CD4-positive, CD25-positive, alpha-beta regulatory T cell (primary cell): Measurements from ENCODE around the gene CERCAM. TPM values are rescaled to one million over a fixed set of nuclear protein-coding genes. Genes with fewer than 3 reads are reported as not detected.

Experiments used
- ATAC-seq, 2 donors: fragments of 150-1000 bp; cut with Tn5 transposase; one replicate each; pipeline ENCODE4 v1.10.0; 2021; ENCODE audit warnings: low read depth in 2 of 2, moderate number of reproducible peaks in 2 of 2, moderate library complexity in 1 of 2
- DNase-seq, 3 donors: peaks; one replicate each; pipeline versions ENCODE4 v3.0.0 to v3.0.0-alpha.2; 2012 to 2022; ENCODE audit warnings: mixed read lengths in 1 of 3
- H3K27ac ChIP-seq: one replicate; pipeline ENCODE4 v1.7.0; 2013; ENCODE audit warnings: mild to moderate bottlenecking, low read length; ENCODE audit not compliant: insufficient read depth, poor library complexity, severe bottlenecking
- H3K27me3 ChIP-seq: one replicate; pipeline ENCODE4 v1.7.0; 2013; ENCODE audit warnings: low read length; ENCODE audit not compliant: control insufficient read depth, insufficient read depth
- H3K36me3 ChIP-seq: one replicate; pipeline ENCODE4 v1.7.0; 2013; ENCODE audit warnings: mild to moderate bottlenecking, low read length, moderate library complexity; ENCODE audit not compliant: control insufficient read depth, insufficient read depth
- H3K4me1 ChIP-seq: 2 replicates; pipeline ENCODE4 v1.7.0; 2013; ENCODE audit warnings: mild to moderate bottlenecking, low read length; ENCODE audit not compliant: insufficient read depth, control insufficient read depth, poor library complexity, severe bottlenecking
- H3K4me3 ChIP-seq: one replicate; pipeline ENCODE4 v1.7.0; 2013; ENCODE audit warnings: low read depth, mild to moderate bottlenecking, low read length, moderate library complexity
- H3K9me3 ChIP-seq, 2 experiments: 1 replicate in 1 of 2; 2 replicates in 1 of 2; pipeline ENCODE4 v1.7.0; 2013; ENCODE audit warnings: low read length in 2 of 2, mild to moderate bottlenecking in 1 of 2, moderate library complexity in 1 of 2; ENCODE audit not compliant: control insufficient read depth in 2 of 2
- H3K27ac Mint-ChIP-seq, 3 donors: one replicate each; pipeline ENCODE4 v1.8.0; 2020 to 2022; ENCODE audit warnings: mild to moderate bottlenecking in 3 of 3, mixed read lengths in 3 of 3, moderate library complexity in 2 of 3
- H3K27me3 Mint-ChIP-seq: one replicate; pipeline ENCODE4 v1.8.0; 2022; ENCODE audit warnings: mild to moderate bottlenecking, mixed read lengths
- H3K36me3 Mint-ChIP-seq: one replicate; pipeline ENCODE4 v1.8.0; 2020; ENCODE audit warnings: mixed read lengths
- H3K4me1 Mint-ChIP-seq, 4 donors: one replicate each; pipeline ENCODE4 v1.8.0; 2020 to 2022; ENCODE audit warnings: mixed read lengths in 4 of 4, mild to moderate bottlenecking in 1 of 4
- H3K4me3 Mint-ChIP-seq, 4 donors: one replicate each; pipeline ENCODE4 v1.8.0; 2020 to 2022; ENCODE audit warnings: mild to moderate bottlenecking in 4 of 4, mixed read lengths in 4 of 4, moderate library complexity in 3 of 4
- H3K9me3 Mint-ChIP-seq, 7 donors: one replicate each; pipeline ENCODE4 v1.8.0; 2020 to 2022; ENCODE audit warnings: mixed read lengths in 7 of 7, mild to moderate bottlenecking in 3 of 7, moderate library complexity in 2 of 7
- polyA plus RNA-seq, 4 donors: library from polyadenylated mRNA; unstranded; fragments of 300-500 nt; fragmentation: Illumina TruSeq; gene quantifications; one replicate each; pipeline ENCODE4 v1.2.3, GENCODE V29; 2021
- total RNA-seq: library from RNA; stranded (reverse); gene quantifications from one replicate; pipeline ENCODE4 v1.2.3, GENCODE V29; 2022

The CERCAM gene
- total and polyA plus RNA-seq, 5 donors from 2014 or later: 0.12 TPM; not detected in 4

GRCh38 chr9:128390150-128390812, 30.4 kb upstream of the CERCAM start:
- no peak overlapping the region for H3K4me3 Mint-ChIP-seq
- H3K36me3 Mint-ChIP-seq: peaks cover 28% of the 10 kb centered on the region
- H3K4me1 Mint-ChIP-seq: no peaks in the 10 kb centered on the region

DNA sequence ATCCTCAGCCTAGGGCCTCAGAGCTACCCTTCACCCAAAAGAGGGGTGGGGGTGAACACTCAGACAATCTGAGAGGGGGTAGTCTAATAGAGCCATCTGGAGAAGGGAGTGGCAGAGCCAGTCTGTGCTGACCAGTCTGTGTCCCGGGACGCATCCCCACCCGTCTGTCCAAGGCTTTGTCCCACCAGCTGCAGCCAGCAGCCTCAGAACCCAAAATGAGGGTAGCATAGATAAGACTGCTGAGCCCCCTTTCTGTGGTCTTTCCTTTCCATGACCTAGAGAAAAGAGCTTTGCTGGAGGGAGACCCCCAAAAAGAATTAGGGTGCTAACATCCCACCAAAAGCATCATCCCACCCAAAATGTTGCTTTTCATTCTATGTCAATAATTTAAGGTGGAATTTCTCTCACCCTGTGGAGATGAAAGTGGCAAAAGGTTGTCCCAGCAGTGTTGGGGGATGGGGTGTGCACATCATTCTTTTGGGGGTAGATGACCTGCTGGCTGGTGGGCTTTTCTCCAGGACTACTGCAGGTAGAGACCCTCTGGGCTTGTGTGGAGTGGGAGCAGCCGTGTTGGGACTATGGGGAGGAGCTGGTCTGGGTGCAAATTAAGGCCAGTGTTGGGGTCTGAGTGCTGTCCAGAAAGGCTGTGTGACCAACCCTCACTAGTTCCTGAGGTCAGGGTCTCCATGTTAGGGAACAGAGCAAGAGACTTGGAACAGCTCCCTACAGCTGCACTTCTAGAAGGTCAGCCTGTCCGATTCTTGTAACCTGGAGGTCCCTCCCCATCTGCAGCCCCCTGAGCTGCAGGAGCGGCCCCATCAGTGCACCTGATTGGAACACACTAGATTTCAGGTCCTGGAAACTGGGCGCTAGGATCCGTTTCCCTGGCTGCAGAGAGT, 29.6 kb upstream of the CERCAM start:
- Mint-ChIP-seq H3K27me3 (peaks cover 9% of the 10 kb centered on the region), H3K4me1 (no peaks in the 10 kb centered on the region), H3K36me3 (peaks cover 28% of the 10 kb centered on the region), H3K4me3 (no peak overlapping the region), H3K9me3 (peaks cover 0 to 1% (median 0%) of the 10 kb centered on the region in 7 donors), H3K27ac (no peak overlapping the region)
- H3K4me3 ChIP-seq: no peak overlapping the region
- H3K9me3 ChIP-seq: no peaks in the 10 kb centered on the region
- no peak for DNase-seq
- no peak overlapping the region for H3K27ac ChIP-seq
- H3K4me1 ChIP-seq: no peaks in the 10 kb centered on the region
- ATAC-seq: no peak
- H3K27me3 ChIP-seq: no peaks in the 10 kb centered on the region
- H3K36me3 ChIP-seq: peaks cover 54% of the 10 kb centered on the region

More at GRCh38 chr9:128390150-128390812, 30.4 kb upstream of the CERCAM start:
- H3K27me3 ChIP-seq: no peaks in the 10 kb centered on the region
- no peaks in the 10 kb centered on the region for H3K4me1 ChIP-seq
- H3K27ac Mint-ChIP-seq: no peak overlapping the region
- ATAC-seq: no peak
- DNase-seq: no peak
- H3K27ac ChIP-seq: no peak overlapping the region
- H3K36me3 ChIP-seq: peaks cover 54% of the 10 kb centered on the region
- H3K9me3 Mint-ChIP-seq: peaks cover 0 to 1% (median 0%) of the 10 kb centered on the region in 7 donors
- H3K27me3 Mint-ChIP-seq: peaks cover 9% of the 10 kb centered on the region
- H3K9me3 ChIP-seq: no peaks in the 10 kb centered on the region
- no peak overlapping the region for H3K4me3 ChIP-seq

DNA sequence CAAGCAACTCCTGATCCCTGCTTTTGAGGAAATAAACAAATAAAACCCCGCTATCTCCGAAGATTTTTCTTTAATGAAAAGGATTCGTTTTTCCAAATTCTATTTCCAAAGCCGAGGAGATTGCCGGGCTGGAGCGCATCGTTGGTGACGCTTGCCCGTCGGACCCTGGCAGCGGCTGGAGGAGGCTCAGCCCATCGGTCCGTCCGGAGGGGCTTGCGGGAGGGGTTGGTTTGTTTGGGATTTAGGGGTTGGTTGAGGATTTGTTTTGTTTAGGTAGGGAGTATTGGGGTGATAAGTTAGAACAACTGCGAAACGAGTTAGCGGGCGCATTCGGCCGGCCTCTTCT, 28.7 kb upstream of the CERCAM start:
- H3K9me3 Mint-ChIP-seq: peaks cover 0 to 1% (median 0%) of the 10 kb centered on the region in 7 donors
- DNase-seq: no peak
- H3K27me3 Mint-ChIP-seq: peaks cover 12% of the 10 kb centered on the region
- ATAC-seq: no peak
- no peaks in the 10 kb centered on the region for H3K4me1 ChIP-seq
- H3K4me1 Mint-ChIP-seq: peaks cover 0 to 2% (median 2%) of the 10 kb centered on the region in 4 donors
- H3K27ac ChIP-seq: no peak overlapping the region
- H3K36me3 ChIP-seq: peaks cover 46% of the 10 kb centered on the region
- no peak overlapping the region for H3K4me3 Mint-ChIP-seq
- no peaks in the 10 kb centered on the region for H3K27me3 ChIP-seq
- no peak overlapping the region for H3K27ac Mint-ChIP-seq
- H3K36me3 Mint-ChIP-seq: peaks cover 28% of the 10 kb centered on the region
- H3K4me3 ChIP-seq: no peak overlapping the region
- H3K9me3 ChIP-seq: no peaks in the 10 kb centered on the region

GRCh38 chr9:128392302-128393144, 28.1 kb upstream of the CERCAM start:
- H3K27ac Mint-ChIP-seq: no peak overlapping the region
- no peak overlapping the region for H3K4me3 Mint-ChIP-seq

DNA sequence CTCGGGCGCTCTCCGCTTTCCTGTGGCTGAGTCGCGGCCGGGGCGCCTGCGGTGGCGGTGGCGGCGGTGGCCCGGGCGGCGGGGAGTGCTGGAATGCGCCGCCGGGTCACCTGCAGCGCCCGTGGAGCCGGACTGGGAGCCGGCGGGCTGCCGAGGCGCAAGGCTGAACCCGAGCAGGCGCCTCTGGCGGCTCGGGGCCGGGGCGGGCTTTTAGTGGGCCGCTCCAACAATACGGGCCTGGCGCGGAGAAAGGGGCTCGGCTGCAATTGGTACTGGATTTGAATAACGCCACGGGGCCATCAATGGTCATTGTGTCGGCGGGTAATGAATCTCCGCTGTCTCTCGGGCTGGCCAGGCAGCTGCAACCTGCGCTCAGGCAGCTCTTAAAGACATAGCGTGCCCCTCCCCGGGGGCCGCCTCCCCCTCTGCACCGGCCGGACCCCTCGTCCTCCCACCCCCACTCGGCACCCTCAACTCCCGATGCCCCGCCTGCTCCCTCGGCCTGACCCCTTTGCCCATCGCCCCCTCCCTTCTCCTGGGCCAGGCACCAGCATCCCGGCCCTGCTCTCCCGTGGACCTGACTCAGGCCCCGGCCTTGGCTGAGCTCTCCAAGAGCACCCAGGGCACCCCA, 27.4 kb upstream of the CERCAM start:
- Histone ChIP-seq H3K36me3 (peaks cover 33% of the 10 kb centered on the region), H3K9me3 (no peaks in the 10 kb centered on the region), H3K4me3 (no peak overlapping the region), H3K27me3 (no peaks in the 10 kb centered on the region), H3K27ac (no peak overlapping the region), H3K4me1 (no peaks in the 10 kb centered on the region)
- no peak for ATAC-seq
- Mint-ChIP-seq H3K27me3 (peaks cover 15% of the 10 kb centered on the region), H3K4me1 (peaks cover 0 to 4% (median 4%) of the 10 kb centered on the region in 4 donors), H3K27ac (no peak overlapping the region), H3K9me3 (no peaks in the 10 kb centered on the region), H3K36me3 (peaks cover 20% of the 10 kb centered on the region), H3K4me3 (no peak overlapping the region)
- DNase-seq: no peak

More at GRCh38 chr9:128392302-128393144, 28.1 kb upstream of the CERCAM start:
- H3K27ac ChIP-seq: no peak overlapping the region
- H3K27me3 ChIP-seq: no peaks in the 10 kb centered on the region
- no peak overlapping the region for H3K4me3 ChIP-seq
- H3K4me1 Mint-ChIP-seq: peaks cover 0 to 4% (median 4%) of the 10 kb centered on the region in 4 donors
- peaks cover 25% of the 10 kb centered on the region for H3K36me3 Mint-ChIP-seq
- no peak for DNase-seq
- no peaks in the 10 kb centered on the region for H3K9me3 Mint-ChIP-seq
- H3K36me3 ChIP-seq: peaks cover 40% of the 10 kb centered on the region
- no peak for ATAC-seq
- no peaks in the 10 kb centered on the region for H3K9me3 ChIP-seq
- H3K27me3 Mint-ChIP-seq: peaks cover 15% of the 10 kb centered on the region
- H3K4me1 ChIP-seq: no peaks in the 10 kb centered on the region

DNA sequence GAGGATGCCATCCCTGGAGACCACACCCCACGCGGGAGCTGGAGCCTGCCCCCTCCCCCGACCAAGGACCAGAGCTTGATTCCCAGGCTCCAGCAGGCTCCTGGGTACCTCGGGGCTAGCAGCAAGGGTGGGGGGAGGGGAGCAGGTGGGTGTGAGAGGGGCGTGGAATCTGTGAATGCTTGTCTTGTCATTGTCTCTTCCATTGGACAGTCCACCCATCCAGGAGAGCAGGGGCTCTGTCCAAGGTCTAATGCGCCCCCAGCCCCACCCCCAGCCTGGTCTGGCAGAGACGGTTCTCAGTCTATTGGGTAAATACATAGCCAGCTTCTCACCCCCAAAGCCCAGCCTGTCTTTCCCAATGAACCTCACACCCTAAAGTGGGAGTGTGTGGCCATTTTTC, 26.7 kb upstream of the CERCAM start:
- no peak overlapping the region for H3K4me3 ChIP-seq
- peaks cover 26% of the 10 kb centered on the region for H3K36me3 ChIP-seq
- ATAC-seq: no peak
- DNase-seq: no peak
- Mint-ChIP-seq H3K9me3 (no peaks in the 10 kb centered on the region), H3K27ac (no peak overlapping the region), H3K36me3 (peaks cover 19% of the 10 kb centered on the region), H3K4me1 (peaks cover 0 to 4% (median 4%) of the 10 kb centered on the region in 4 donors), H3K4me3 (no peak overlapping the region), H3K27me3 (peaks cover 15% of the 10 kb centered on the region)
- no peaks in the 10 kb centered on the region for H3K27me3 ChIP-seq
- no peak overlapping the region for H3K27ac ChIP-seq
- no peaks in the 10 kb centered on the region for H3K4me1 ChIP-seq
- no peaks in the 10 kb centered on the region for H3K9me3 ChIP-seq
